Neuronal stem cell (in vitro differentiated cells): Measurements from ENCODE around the gene ASS1. TPM values are rescaled to one million over a fixed set of nuclear protein-coding genes. Genes with fewer than 3 reads are reported as not detected.

Experiments used
- DNase-seq: peaks from one replicate; pipeline ENCODE4 v3.0.0-alpha.2; 2013; ENCODE audit warnings: low spot score
- H2AFZ ChIP-seq: one replicate; pipeline ENCODE4 v1.6.1; 2013; ENCODE audit warnings: mild to moderate bottlenecking, low read length, inconsistent platforms
- H2AK5ac ChIP-seq: 2 replicates; pipeline ENCODE4 v1.6.1; 2013; ENCODE audit warnings: low read depth, mild to moderate bottlenecking, inconsistent platforms, low read length, moderate library complexity, mixed read lengths
- H2BK120ac ChIP-seq: 2 replicates; pipeline ENCODE4 v1.6.1; 2013; ENCODE audit warnings: low read depth, mild to moderate bottlenecking, inconsistent platforms, low read length, moderate library complexity, mixed read lengths
- H2BK12ac ChIP-seq: one replicate; pipeline ENCODE4 v1.6.1; 2013; ENCODE audit warnings: low read length, inconsistent platforms
- H2BK15ac ChIP-seq: 2 replicates; pipeline ENCODE4 v1.6.1; 2013; ENCODE audit warnings: mild to moderate bottlenecking, low read length, inconsistent platforms, mixed read lengths
- H2BK5ac ChIP-seq: one replicate; pipeline ENCODE4 v1.6.1; 2013; ENCODE audit warnings: inconsistent platforms, mild to moderate bottlenecking, low read length, moderate library complexity
- H3K14ac ChIP-seq: one replicate; pipeline ENCODE4 v1.6.1; 2013; ENCODE audit warnings: low read length, inconsistent platforms
- H3K18ac ChIP-seq: 2 replicates; pipeline ENCODE4 v1.6.1; 2013; ENCODE audit warnings: low read length, inconsistent platforms
- H3K23ac ChIP-seq: 2 replicates; pipeline ENCODE4 v1.6.1; 2013; ENCODE audit warnings: low read depth, mild to moderate bottlenecking, mixed read lengths, low read length, inconsistent platforms; ENCODE audit not compliant: poor library complexity
- H3K27ac ChIP-seq: replicated peaks from 3 replicates; pipeline ENCODE4 v1.5.1; 2013; ENCODE audit warnings: low read length, inconsistent platforms
- H3K27me3 ChIP-seq, 3 experiments: 2 replicates each; pipeline ENCODE4 v1.6.1; 2013; ENCODE audit warnings: low read length in 3 of 3, mild to moderate bottlenecking in 2 of 3, inconsistent platforms in 1 of 3, low read depth in 1 of 3, mixed read lengths in 1 of 3, moderate library complexity in 1 of 3; ENCODE audit not compliant: control insufficient read depth in 3 of 3, insufficient read depth in 3 of 3
- H3K36me3 ChIP-seq, 2 donors: replicated peaks in 1 of 2; 2 replicates each; pipeline ENCODE4 v1.6.1; 2013; ENCODE audit warnings: low read length in 2 of 2; ENCODE audit not compliant: control insufficient read depth in 2 of 2, insufficient read depth in 2 of 2
- H3K4ac ChIP-seq: 2 replicates; pipeline ENCODE4 v1.6.1; 2013; ENCODE audit warnings: inconsistent platforms, mild to moderate bottlenecking, low read length, moderate library complexity
- H3K4me1 ChIP-seq, 2 donors: 1 replicate in 1 of 2; 2 replicates in 1 of 2; pipeline ENCODE4 v1.6.1; 2013; ENCODE audit warnings: low read length in 2 of 2, low read depth in 1 of 2; ENCODE audit not compliant: control insufficient read depth in 2 of 2, insufficient read depth in 1 of 2
- H3K4me2 ChIP-seq: one replicate; pipeline ENCODE4 v1.6.1; 2013; ENCODE audit warnings: mild to moderate bottlenecking, low read length, inconsistent platforms; ENCODE audit not compliant: insufficient read depth, poor library complexity, severe bottlenecking
- H3K4me3 ChIP-seq, 2 donors: 2 replicates each; pipeline ENCODE4 v1.5.1; 2013; ENCODE audit warnings: low read length in 2 of 2, mild to moderate bottlenecking in 2 of 2, inconsistent platforms in 1 of 2, moderate library complexity in 1 of 2
- H3K79me1 ChIP-seq: one replicate; pipeline ENCODE4 v1.6.1; 2013; ENCODE audit warnings: low read depth, mild to moderate bottlenecking, inconsistent platforms, low read length, moderate library complexity
- H3K9ac ChIP-seq: one replicate; pipeline ENCODE4 v1.6.1; 2013; ENCODE audit warnings: mild to moderate bottlenecking, low read depth, low read length, inconsistent platforms; ENCODE audit not compliant: poor library complexity
- H3K9me3 ChIP-seq, 2 donors: replicated peaks in 1 of 2; 2 replicates each; pipeline versions ENCODE3 to v1.6.1; 2013; ENCODE audit warnings: low read length in 2 of 2, mild to moderate bottlenecking in 2 of 2, inconsistent platforms in 1 of 2, low read depth in 1 of 2, mixed read lengths in 1 of 2, moderate library complexity in 1 of 2; ENCODE audit not compliant: control insufficient read depth in 2 of 2, insufficient read depth in 1 of 2
- H4K8ac ChIP-seq: one replicate; pipeline ENCODE4 v1.6.1; 2013; ENCODE audit warnings: low read depth, mild to moderate bottlenecking, inconsistent platforms, low read length, moderate library complexity
- H4K91ac ChIP-seq: one replicate; pipeline ENCODE4 v1.6.1; 2013; ENCODE audit warnings: low read length, low read depth, mild to moderate bottlenecking, inconsistent platforms; ENCODE audit not compliant: poor library complexity
- WGBS, 2 donors: extraction: QIAGEN DNeasy Blood & Tissue Kit; methylation state at CpG; one replicate each; pipeline ENCODE4 v1.1.7; 2013; ENCODE audit warnings: missing lambda C conversion rate in 2 of 2, mixed read lengths in 1 of 2; ENCODE audit not compliant: insufficient read length in 2 of 2, insufficient replicate concordance in 1 of 2; ENCODE audit errors: extremely low coverage in 2 of 2; 5-methylcytosine and 5-hydroxymethylcytosine counted together
- small RNA-seq: library from polyadenylated mRNA; stranded (forward); fragments of <200 nt; extraction: miRNeasy Mini kit (QIAGEN cat#:217004); gene quantifications from one replicate; pipeline ENCODE3, GENCODE V24; 2013; ENCODE audit not compliant: insufficient read depth

The ASS1 gene

GRCh38 chr9:130549093-130549735 is 104.5 kb downstream of the ASS1 start:
- H2BK12ac ChIP-seq: no peak overlapping the region
- no peak overlapping the region for H2BK120ac ChIP-seq
- no peak overlapping the region for H3K9ac ChIP-seq
- no peak overlapping the region for H4K8ac ChIP-seq
- no peak overlapping the region for H3K4me2 ChIP-seq
- H3K23ac ChIP-seq: no peak overlapping the region
- no peak overlapping the region for H2BK5ac ChIP-seq
- H3K4me1 ChIP-seq: peaks cover 0 to 2% of the 10 kb centered on the region in 2 donors
- no peaks in the 10 kb centered on the region for H3K36me3 ChIP-seq
- no peak overlapping the region for H3K14ac ChIP-seq
- no peak overlapping the region for H2AFZ ChIP-seq
- H2BK15ac ChIP-seq: no peak overlapping the region
- no peak overlapping the region for H3K27ac ChIP-seq
- no peak overlapping the region for H3K18ac ChIP-seq
- H2AK5ac ChIP-seq: no peak overlapping the region
- no peak overlapping the region for H3K4ac ChIP-seq
- no peaks in the 10 kb centered on the region for H3K79me1 ChIP-seq
- no peak overlapping the region for H3K4me3 ChIP-seq
- WGBS, 2 donors: no CpG with 5 or more reads among the region's 5 CpGs
- peaks cover 0 to 5% of the 10 kb centered on the region in 2 donors for H3K9me3 ChIP-seq
- H4K91ac ChIP-seq: no peak overlapping the region
- peaks cover 0 to 3% (median 0%) of the 10 kb centered on the region in 3 experiments for H3K27me3 ChIP-seq
- DNase-seq: no peak

Small RNAs within 50 kb of the gene (small RNA-seq; reads per million reads assigned to genes)
- not detected for gene RN7SL665P
